ENCODE data around the gene GSPT2. TPM values are rescaled to one million over a fixed set of nuclear protein-coding genes. Genes with fewer than 3 reads are reported as not detected.

The GSPT2 gene
- 1.8 TPM for total RNA-seq (2013)
- polyA plus RNA-seq, result 1 to 10 TPM in 2 of 3 donors, under 1 TPM in 1; 0.40 to 1.6 (median 1.4) TPM
- 0.80 and 0.97 TPM in 2 replicates for polyA minus RNA-seq
- 0.34 to 2.0 (median 1.1) reads per million in 11 experiments for total RNA-seq

DNA sequence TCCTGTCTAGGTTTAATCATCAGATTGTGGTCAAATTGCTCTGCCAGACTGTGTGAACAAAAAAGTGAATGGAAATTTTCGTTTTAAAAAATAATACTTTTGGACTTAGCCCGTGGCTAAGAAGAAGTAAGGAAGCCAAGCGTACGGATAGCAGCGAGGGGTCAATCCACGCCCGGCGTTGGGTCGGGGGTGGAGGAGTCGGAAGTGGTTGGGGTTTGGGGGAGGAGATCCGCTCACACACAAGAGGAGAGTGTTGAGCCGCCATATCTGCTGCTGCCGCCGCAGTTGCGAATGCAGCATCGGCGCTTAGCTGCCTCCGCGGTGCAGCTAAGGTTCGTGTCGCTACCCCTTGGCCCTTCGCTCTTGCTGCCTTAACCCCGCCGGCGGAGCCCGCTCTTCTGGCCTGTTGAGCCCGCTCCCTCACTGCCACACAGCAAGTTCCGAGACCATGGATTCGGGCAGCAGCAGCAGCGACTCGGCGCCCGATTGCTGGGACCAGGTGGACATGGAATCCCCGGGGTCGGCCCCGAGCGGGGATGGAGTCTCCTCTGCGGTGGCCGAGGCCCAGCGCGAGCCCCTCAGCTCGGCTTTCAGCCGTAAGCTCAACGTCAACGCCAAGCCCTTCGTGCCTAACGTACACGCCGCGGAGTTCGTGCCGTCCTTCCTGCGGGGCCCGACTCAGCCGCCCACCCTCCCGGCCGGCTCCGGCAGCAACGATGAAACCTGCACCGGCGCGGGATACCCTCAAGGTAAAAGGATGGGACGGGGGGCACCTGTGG is at the start of gene GSPT2:
Gene GSPT2, plus strand, starts transcription at position 264 of the 779 bp plus-strand sequence. Its CDS starts 185 bp downstream, at position 449.
- Histone ChIP-seq H3K79me2 (ENCODE audit: insufficient read depth, low read length) (no peaks in the 10 kb centered on the region), H3K4me3 (replicated peaks in 1 of 3; ENCODE audit: low read depth in 2 of 3, low read length in 3 of 3) (peak within 1 kb of the TSS; percentile 66 to 72 (median 68)), H4K20me1 (ENCODE audit: insufficient read depth, low read length) (no peaks in the 10 kb centered on the region), H3K27ac (ENCODE audit: low read depth in 1 of 2, low read length in 2 of 2) (no peak within 1 kb of the TSS), H3K4me2 (replicated peaks; ENCODE audit: extremely low read depth, low read length, poor library complexity, severe bottlenecking) (peak within 1 kb of the TSS; percentile 81), H3K9ac (ENCODE audit: insufficient read depth, low read length, poor library complexity, severe bottlenecking) (peak within 1 kb of the TSS; percentile 59), H3K36me3 (replicated peaks in 1 of 2; ENCODE audit: control insufficient read depth in 1 of 2, insufficient read depth in 2 of 2, low read length in 2 of 2) (no peaks in the 10 kb centered on the region), H3K27me3 (ENCODE audit: control insufficient read depth in 2 of 2, insufficient read depth in 2 of 2, low read length in 2 of 2) (peaks cover 0 to 6% of the 10 kb centered on the region in 2 donors), H2AFZ (ENCODE audit: insufficient read depth, low read depth, low read length, poor library complexity, severe bottlenecking) (peak within 1 kb of the TSS; percentile 79), H3K4me1 (ENCODE audit: control insufficient read depth in 1 of 2, insufficient read depth in 2 of 2, low read length in 2 of 2) (peaks cover 7 to 8% of the 10 kb centered on the region in 2 donors), H3K9me3 (replicated peaks in 1 of 2; ENCODE audit: control insufficient read depth in 1 of 2, insufficient read depth in 1 of 2, low read length in 2 of 2) (no peaks in the 10 kb centered on the region)
- H3K36me3 Mint-ChIP-seq, result peaks cover 0 to 2% of the 10 kb centered on the region in 2 donors
- DNase-seq, result peak; percentile 8 to 21 (median 13)
- H3K4me1 Mint-ChIP-seq, result peaks cover 12% of the 10 kb centered on the region
- intact Hi-C loops (cut with micrococcal nuclease), result no loop called here
- peaks cover 2 to 7% (median 7%) of the 10 kb centered on the region in 3 donors for H3K27me3 Mint-ChIP-seq (ENCODE audit: low read depth in 3 of 3)
- WGBS (ENCODE audit: insufficient coverage), result under 1% methylated on average over 41 of the region's 63 CpGs
- peaks cover 0 to 23% (median 9%) of the 10 kb centered on the region in 7 donors for H3K9me3 Mint-ChIP-seq
- peak within 1 kb of the TSS in 2 of 7 donors; percentile 21 for H3K27ac Mint-ChIP-seq
- peak within 1 kb of the TSS; percentile 83 to 96 for H3K4me3 Mint-ChIP-seq
- TF ChIP-seq, protein P1, sequence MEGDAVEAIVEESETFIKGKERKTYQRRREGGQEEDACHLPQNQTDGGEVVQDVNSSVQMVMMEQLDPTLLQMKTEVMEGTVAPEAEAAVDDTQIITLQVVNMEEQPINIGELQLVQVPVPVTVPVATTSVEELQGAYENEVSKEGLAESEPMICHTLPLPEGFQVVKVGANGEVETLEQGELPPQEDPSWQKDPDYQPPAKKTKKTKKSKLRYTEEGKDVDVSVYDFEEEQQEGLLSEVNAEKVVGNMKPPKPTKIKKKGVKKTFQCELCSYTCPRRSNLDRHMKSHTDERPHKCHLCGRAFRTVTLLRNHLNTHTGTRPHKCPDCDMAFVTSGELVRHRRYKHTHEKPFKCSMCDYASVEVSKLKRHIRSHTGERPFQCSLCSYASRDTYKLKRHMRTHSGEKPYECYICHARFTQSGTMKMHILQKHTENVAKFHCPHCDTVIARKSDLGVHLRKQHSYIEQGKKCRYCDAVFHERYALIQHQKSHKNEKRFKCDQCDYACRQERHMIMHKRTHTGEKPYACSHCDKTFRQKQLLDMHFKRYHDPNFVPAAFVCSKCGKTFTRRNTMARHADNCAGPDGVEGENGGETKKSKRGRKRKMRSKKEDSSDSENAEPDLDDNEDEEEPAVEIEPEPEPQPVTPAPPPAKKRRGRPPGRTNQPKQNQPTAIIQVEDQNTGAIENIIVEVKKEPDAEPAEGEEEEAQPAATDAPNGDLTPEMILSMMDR (IDR thresholded peaks at IDR 0.05), result no peak

DNA sequence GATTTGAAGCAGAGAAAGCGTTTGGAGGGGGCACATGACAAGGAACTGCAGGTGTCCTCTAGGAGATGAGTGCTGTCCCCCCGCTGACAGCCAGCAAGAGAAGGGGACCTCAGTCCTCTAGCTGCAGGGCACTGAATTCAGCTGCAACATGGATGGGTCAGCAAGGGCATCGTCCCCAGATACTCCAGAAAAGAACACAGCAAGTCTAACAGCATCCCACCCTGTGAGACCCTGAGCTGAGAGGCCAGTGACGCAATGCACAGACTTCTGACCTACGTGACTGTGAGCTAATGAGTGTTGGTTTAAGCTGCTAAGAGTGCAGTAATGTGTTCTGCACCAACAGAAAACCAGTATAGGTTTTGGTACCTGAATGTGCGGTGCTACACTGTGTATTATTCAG is 49.0 kb upstream of the GSPT2 start:
- no peaks in the 10 kb centered on the region for H3K4me1 ChIP-seq (ENCODE audit: control insufficient read depth in 1 of 2, insufficient read depth in 2 of 2, low read length in 2 of 2)
- H4K20me1 ChIP-seq (ENCODE audit: insufficient read depth, low read length), result no peaks in the 10 kb centered on the region
- H3K36me3 ChIP-seq (replicated peaks in 1 of 2; ENCODE audit: control insufficient read depth in 1 of 2, insufficient read depth in 2 of 2, low read length in 2 of 2), result no peaks in the 10 kb centered on the region
- Mint-ChIP-seq H3K27me3 (ENCODE audit: low read depth in 3 of 3) (peaks cover 2 to 5% (median 3%) of the 10 kb centered on the region in 3 donors), H3K4me3 (no peak overlapping the region), H3K36me3 (no peaks in the 10 kb centered on the region), H3K27ac (no peak overlapping the region), H3K9me3 (peaks cover 0 to 3% (median 0%) of the 10 kb centered on the region in 7 donors), H3K4me1 (no peaks in the 10 kb centered on the region)
- no peaks in the 10 kb centered on the region for H3K79me2 ChIP-seq (ENCODE audit: insufficient read depth, low read length)
- no peak overlapping the region for H3K4me3 ChIP-seq (replicated peaks in 1 of 3; ENCODE audit: low read depth in 2 of 3, low read length in 3 of 3)
- intact Hi-C loops (cut with micrococcal nuclease), result no loop called here
- H3K9ac ChIP-seq (ENCODE audit: insufficient read depth, low read length, poor library complexity, severe bottlenecking), result no peak overlapping the region
- no peak for DNase-seq
- H3K9me3 ChIP-seq (replicated peaks in 1 of 2; ENCODE audit: control insufficient read depth in 1 of 2, insufficient read depth in 1 of 2, low read length in 2 of 2), result no peaks in the 10 kb centered on the region
- TF ChIP-seq, protein P1 (IDR thresholded peaks at IDR 0.05), result no peak
- H2AFZ ChIP-seq (ENCODE audit: insufficient read depth, low read depth, low read length, poor library complexity, severe bottlenecking), result no peak overlapping the region
- WGBS (ENCODE audit: insufficient coverage), result no CpG with 5 or more reads among the region's 6 CpGs
- H3K27ac ChIP-seq (ENCODE audit: low read depth in 1 of 2, low read length in 2 of 2), result no peak overlapping the region
- no peaks in the 10 kb centered on the region for H3K27me3 ChIP-seq (ENCODE audit: control insufficient read depth in 2 of 2, insufficient read depth in 2 of 2, low read length in 2 of 2)
- no peak overlapping the region for H3K4me2 ChIP-seq (replicated peaks; ENCODE audit: extremely low read depth, low read length, poor library complexity, severe bottlenecking)

Measured in CD14-positive monocyte (primary cell).